A549 (cell line): ENCODE results near the gene CACNA1S. TPM values are rescaled to one million over a fixed set of nuclear protein-coding genes. Genes with fewer than 3 reads are reported as not detected.

Experiments
- ATAC-seq, 2 experiments: fragments of 200-7000 bp in 1 of 2; fragments of >200 bp in 1 of 2; cut with Nextera tagmentation in 1 of 2; cut with Tn5 transposase in 1 of 2; 3 replicates each; pipeline versions ENCODE4 v1.8.0 to v1.9.1; 2018 to 2020; ENCODE audit warnings: mild to moderate bottlenecking in 1 of 2, moderate library complexity in 1 of 2
- CTCF ChIA-PET: fragments of 300-600 bp; sonication (Branson Sonifier 250); formaldehyde crosslinking; extraction: SDS; loops from one replicate; lab custom pipeline; 2021; ENCODE audit warnings: antibody characterized with exemption, inconsistent platforms; lab: Yijun Ruan, JAX
- POLR2A ChIA-PET: fragments of 350-600 bp; formaldehyde crosslinking; extraction: SDS; loops from one replicate; lab custom pipeline; 2021; ENCODE audit warnings: antibody characterized with exemption, inconsistent platforms; lab: Yijun Ruan, JAX
- DNase-seq, 2 experiments: peaks; one replicate each; pipeline versions ENCODE4 v3.0.0 to v3.0.0-alpha.2; 2011 to 2016; ENCODE audit warnings: low read depth in 1 of 2, low spot score in 1 of 2
- FAIRE-seq: peaks from 2 replicates; lab custom pipeline; 2011; peaks lifted over from hg19 to GRCh38; lab: Jason Lieb, UNC
- H3K27ac ChIP-seq, 2 experiments: fragments of >200 bp; sonication (Bioruptor Twin); formaldehyde crosslinking; 3 replicates each; pipeline ENCODE4 v1.5.1; 2016 to 2017
- H3K4me1 ChIP-seq: fragments of >200 bp; sonication (Bioruptor Twin); formaldehyde crosslinking; 3 replicates; pipeline ENCODE4 v1.6.1; 2016
- H3K4me2 ChIP-seq: fragments of >200 bp; sonication (Bioruptor Twin); formaldehyde crosslinking; 3 replicates; pipeline ENCODE4 v1.6.1; 2016
- H3K4me3 ChIP-seq: fragments of >200 bp; sonication (Bioruptor Twin); formaldehyde crosslinking; 3 replicates; pipeline ENCODE4 v1.5.1; 2016
- H3K9me3 ChIP-seq: fragments of >200 bp; sonication (Bioruptor Twin); formaldehyde crosslinking; 3 replicates; pipeline ENCODE4 v1.6.1; 2016
- CBX2 ChIP-seq: fragments of 200-600 bp; sonication (generic); IDR thresholded peaks from 2 replicates; pipeline ENCODE4 v1.6.1; 2016; ENCODE audit warnings: low read depth, mild to moderate bottlenecking, borderline replicate concordance
- CHD4 ChIP-seq: fragments of 200-600 bp; sonication (generic); IDR thresholded peaks from 2 replicates; pipeline ENCODE4 v1.6.1; 2016; ENCODE audit warnings: antibody characterized with exemption, mild to moderate bottlenecking, borderline replicate concordance
- EHF ChIP-seq: fragments of 250-450 bp; sonication (Bioruptor Pico); IDR thresholded peaks from 2 replicates; pipeline ENCODE4 v1.5.0; 2020; ENCODE audit warnings: mild to moderate bottlenecking
- EHMT2 ChIP-seq: fragments of 200-600 bp; sonication (generic); IDR thresholded peaks from 2 replicates; pipeline ENCODE4 v1.6.1; 2016; ENCODE audit warnings: antibody characterized with exemption, low read depth, mild to moderate bottlenecking, moderate library complexity
- EP300 ChIP-seq, 2 experiments: fragments of >200 bp; sonication (Bioruptor Twin); formaldehyde crosslinking; IDR thresholded peaks; 2 replicates in 1 of 2; 3 replicates in 1 of 2; pipeline ENCODE4 v1.6.1; 2016 to 2017
- ESRRA ChIP-seq: fragments of 150-350 bp; IDR thresholded peaks from 2 replicates; pipeline ENCODE4 v1.6.1; 2014; ENCODE audit warnings: mild to moderate bottlenecking, low read length, borderline replicate concordance
- FOSB ChIP-seq: fragments of 250-450 bp; sonication (Bioruptor Pico); IDR thresholded peaks from 2 replicates; pipeline ENCODE4 v1.5.0; 2020; ENCODE audit warnings: mild to moderate bottlenecking, moderate library complexity
- FOSL2 ChIP-seq, 2 experiments: fragments of 450-650 bp in 1 of 2; fragments of >200 bp in 1 of 2; sonication (Bioruptor Twin) in 1 of 2; formaldehyde crosslinking; IDR thresholded peaks; 2 replicates each; pipeline versions ENCODE4 v1.5.0 to v1.6.1; 2016 to 2020; ENCODE audit warnings: mild to moderate bottlenecking in 1 of 2, moderate library complexity in 1 of 2
- FOXS1 ChIP-seq: fragments of 250-450 bp; sonication (Bioruptor Pico); IDR thresholded peaks from 2 replicates; pipeline ENCODE4 v1.5.0; 2020; ENCODE audit warnings: mild to moderate bottlenecking, moderate library complexity
- GATA3 ChIP-seq: IDR thresholded peaks from 2 replicates; pipeline ENCODE4 v1.6.1; 2012; ENCODE audit warnings: borderline replicate concordance
- HEYL ChIP-seq: fragments of 250-450 bp; sonication (Bioruptor Pico); IDR thresholded peaks from 2 replicates; pipeline ENCODE4 v1.8.0; 2021; ENCODE audit warnings: mild to moderate bottlenecking, moderate library complexity
- HOXA7 ChIP-seq: fragments of 250-450 bp; sonication (Bioruptor Pico); IDR thresholded peaks from 2 replicates; pipeline ENCODE4 v1.5.0; 2020; ENCODE audit warnings: mild to moderate bottlenecking, moderate library complexity
- HOXB13 ChIP-seq: fragments of 250-450 bp; sonication (Bioruptor Pico); IDR thresholded peaks from 2 replicates; pipeline ENCODE4 v1.5.0; 2020; ENCODE audit warnings: low read depth, mild to moderate bottlenecking, moderate library complexity
- HOXB5 ChIP-seq: fragments of 250-450 bp; sonication (Bioruptor Pico); IDR thresholded peaks from 2 replicates; pipeline ENCODE4 v1.5.0; 2020; ENCODE audit warnings: mild to moderate bottlenecking, moderate library complexity
- JUN ChIP-seq, 2 experiments: fragments of >200 bp; sonication (Bioruptor Twin); formaldehyde crosslinking; IDR thresholded peaks; 2 replicates in 1 of 2; 3 replicates in 1 of 2; pipeline ENCODE4 v1.6.1; 2016 to 2017
- KDM5A ChIP-seq: fragments of 200-600 bp; sonication (generic); IDR thresholded peaks from 2 replicates; pipeline ENCODE4 v1.6.1; 2016; ENCODE audit warnings: antibody characterized with exemption, mild to moderate bottlenecking
- MAFK ChIP-seq: fragments of 450-650 bp; IDR thresholded peaks from 2 replicates; pipeline ENCODE4 v1.6.1; 2014; ENCODE audit not compliant: partially characterized antibody
- MYC ChIP-seq: IDR thresholded peaks from 2 replicates; pipeline ENCODE4 v1.6.1; 2012; ENCODE audit warnings: mild to moderate bottlenecking, inconsistent platforms, low read length, improper control_type of control experiment, borderline replicate concordance
- NPAS2 ChIP-seq: fragments of 250-450 bp; sonication (Bioruptor Pico); IDR thresholded peaks from 2 replicates; pipeline ENCODE4 v1.8.0; 2022; ENCODE audit warnings: mild to moderate bottlenecking, moderate library complexity, borderline replicate concordance
- NR3C1 ChIP-seq: fragments of >200 bp; sonication (Bioruptor Twin); formaldehyde crosslinking; IDR thresholded peaks from 3 replicates; pipeline ENCODE4 v1.6.1; 2017
- POLR2AphosphoS2 ChIP-seq: conservative IDR thresholded peaks from 2 replicates; pipeline ENCODE4 v1.6.1; 2012; ENCODE audit warnings: low read length, improper control_type of control experiment, inconsistent platforms
- RFX5 ChIP-seq: fragments of 450-650 bp; IDR thresholded peaks from 2 replicates; pipeline ENCODE4 v1.7.1; 2014; ENCODE audit warnings: antibody characterized with exemption, mild to moderate bottlenecking, moderate library complexity
- SMC3 ChIP-seq: fragments of >200 bp; sonication (Bioruptor Twin); formaldehyde crosslinking; IDR thresholded peaks from 3 replicates; pipeline ENCODE4 v1.6.1; 2018; ENCODE audit warnings: inconsistent platforms
- TFCP2L1 ChIP-seq: fragments of 250-450 bp; sonication (Bioruptor Pico); IDR thresholded peaks from 2 replicates; pipeline ENCODE4 v1.5.0; 2021; ENCODE audit warnings: mild to moderate bottlenecking
- TP53 ChIP-seq: fragments of 250-450 bp; sonication (Bioruptor Pico); IDR thresholded peaks from 2 replicates; pipeline ENCODE4 v1.5.0; 2021; ENCODE audit warnings: mild to moderate bottlenecking, moderate library complexity
- ZFP36 ChIP-seq: fragments of 450-650 bp; IDR thresholded peaks from 2 replicates; pipeline ENCODE4 v1.6.1; 2014; ENCODE audit warnings: borderline replicate concordance; ENCODE audit not compliant: partially characterized antibody
- WGBS: methylation state at CpG from one replicate; pipeline ENCODE4 v1.1.6; 2017; ENCODE audit errors: missing lambda C conversion rate; 5-methylcytosine and 5-hydroxymethylcytosine counted together
- polyA plus RNA-seq, 4 experiments: library from polyadenylated mRNA; depleted of rRNA in 3 of 4; stranded (reverse); fragments of >200 nt; fragmentation: RNase III in 1 of 4; extraction: RNeasy Plus Mini Kit Qiagen cat#74134 plus additional on column Dnase treatment in 1 of 4; gene quantifications; 2 replicates in 3 of 4; 3 replicates in 1 of 4; pipeline ENCODE4 v1.2.3, GENCODE V29; 2011 to 2017
- TF ChIP-seq, protein P1 (sequence below): fragments of 150-350 bp; IDR thresholded peaks from 2 replicates; pipeline ENCODE4 v1.6.1; 2014; ENCODE audit warnings: low read depth, mild to moderate bottlenecking, low read length

CACNA1S gene
- polyA plus RNA-seq, 2 of the 4 experiments (the other 2 are of a cell fraction), result 0.01 TPM; not detected in 1

DNA sequence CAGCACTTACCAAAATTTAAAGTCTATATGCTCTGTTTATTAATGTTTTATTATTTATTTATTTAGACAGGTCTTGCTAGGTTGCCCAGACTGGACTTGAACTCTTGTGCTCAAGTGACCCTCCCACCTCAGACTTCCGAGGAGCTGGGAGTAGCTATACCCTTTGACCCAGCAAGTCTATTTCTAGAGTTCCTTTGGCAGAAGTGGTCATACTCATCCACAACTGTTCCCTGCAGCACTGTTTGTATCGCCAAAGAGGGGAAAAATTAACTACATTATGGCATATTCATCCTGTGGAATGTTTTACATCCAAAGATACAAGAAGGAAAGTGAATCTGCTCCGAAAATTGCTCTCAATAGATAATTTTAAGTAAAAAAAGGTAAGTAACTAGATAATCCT, 28.5 kb downstream of the CACNA1S start:
- DNase-seq (no peak), ATAC-seq (no peak), FAIRE-seq (no peak)
- Histone ChIP-seq H3K27ac (no peak overlapping the region), H3K4me3 (no peak overlapping the region), H3K4me1 (no peaks in the 10 kb centered on the region), H3K9me3 (no peaks in the 10 kb centered on the region), H3K4me2 (no peak overlapping the region)
- WGBS, result 29% methylated on average over 3 of the region's 3 CpGs
- ChIA-PET CTCF (interaction anchor here (1.4 to 5.6 kb wide), 5 partner anchors 13 to 171 kb away, joined by 4 to 83 read pairs (median 27); partner anchors contain the start of gene CACNA1S), POLR2A (no interaction called here)
- no peak for TF ChIP-seq MAFK
- TF ChIP-seq POLR2AphosphoS2, result no peak

- CTCF ChIA-PET, result interaction anchor here (0.9 to 2.9 kb wide), 6 partner anchors 13 to 517 kb away, joined by 3 to 19 read pairs (median 6); no protein-coding TSS in a partner anchor
- H3K4me2 ChIP-seq, result no peak overlapping the region
- DNase-seq (no peak), ATAC-seq (no peak; a peak in 1 of 6 replicates), FAIRE-seq (no peak)
- no peaks in the 10 kb centered on the region for H3K9me3 ChIP-seq
- H3K4me3 ChIP-seq, result no peak overlapping the region
- TF ChIP-seq, protein P1, sequence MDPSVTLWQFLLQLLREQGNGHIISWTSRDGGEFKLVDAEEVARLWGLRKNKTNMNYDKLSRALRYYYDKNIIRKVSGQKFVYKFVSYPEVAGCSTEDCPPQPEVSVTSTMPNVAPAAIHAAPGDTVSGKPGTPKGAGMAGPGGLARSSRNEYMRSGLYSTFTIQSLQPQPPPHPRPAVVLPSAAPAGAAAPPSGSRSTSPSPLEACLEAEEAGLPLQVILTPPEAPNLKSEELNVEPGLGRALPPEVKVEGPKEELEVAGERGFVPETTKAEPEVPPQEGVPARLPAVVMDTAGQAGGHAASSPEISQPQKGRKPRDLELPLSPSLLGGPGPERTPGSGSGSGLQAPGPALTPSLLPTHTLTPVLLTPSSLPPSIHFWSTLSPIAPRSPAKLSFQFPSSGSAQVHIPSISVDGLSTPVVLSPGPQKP, result no peak
- TF ChIP-seq KDM5A (no peak), EHMT2 (no peak), ESRRA (no peak), POLR2AphosphoS2 (no peak), MYC (no peak), GATA3 (no peak), EP300 (IDR thresholded peaks at IDR 0.05) (no peak), FOXS1 (no peak), FOSB (CRISPR knock-in tag) (no peak), EHF (CRISPR knock-in tag) (no peak), NPAS2 (CRISPR knock-in tag) (no peak), CBX2 (no peak), NR3C1 (no peak), TP53 (CRISPR knock-in tag) (no peak)
- no peaks in the 10 kb centered on the region for H3K4me1 ChIP-seq
- 69% methylated on average over 3 of the region's 3 CpGs for WGBS
- POLR2A ChIA-PET, result no interaction called here
- H3K27ac ChIP-seq, result no peak overlapping the region
Measured at GRCh38 chr1:201080135-201080534, 32.1 kb downstream of the CACNA1S start.

DNA sequence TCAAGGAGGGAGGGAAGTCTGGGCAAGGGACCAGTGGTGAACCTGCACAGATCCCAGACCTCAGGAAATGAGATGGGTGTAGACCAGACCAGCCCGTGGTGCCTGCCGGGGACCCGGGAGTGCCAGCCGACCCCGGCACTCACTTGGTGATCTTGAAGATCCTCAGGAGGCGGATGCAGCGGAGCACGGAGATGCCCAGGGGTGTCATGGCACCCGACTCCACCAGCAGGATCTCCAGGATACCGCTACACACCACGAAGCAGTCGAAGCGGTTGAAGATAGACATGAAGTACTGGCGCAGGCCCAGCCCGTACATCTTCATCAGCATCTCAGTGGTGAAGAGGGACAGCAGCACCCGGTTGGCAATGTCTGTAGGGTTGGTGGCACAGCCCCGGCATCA, 34.5 kb downstream of the CACNA1S start:
- no peak for FAIRE-seq
- POLR2A ChIA-PET, result no interaction called here
- no peak overlapping the region for H3K27ac ChIP-seq
- H3K4me3 ChIP-seq, result no peak overlapping the region
- no peak for TF ChIP-seq FOXS1
- 88% methylated on average over 17 of the region's 17 CpGs for WGBS
- CTCF ChIA-PET, result interaction anchor here (0.6 kb wide), 2 partner anchors 149 to 466 kb away, joined by 3 to 4 read pairs; no protein-coding TSS in a partner anchor
- no peak for DNase-seq
- no peaks in the 10 kb centered on the region for H3K9me3 ChIP-seq
- no peak overlapping the region for H3K4me2 ChIP-seq
- no peaks in the 10 kb centered on the region for H3K4me1 ChIP-seq
- no peak for ATAC-seq

- ATAC-seq, result no peak
- POLR2A ChIA-PET, result no interaction called here
- no peak for DNase-seq
- Histone ChIP-seq H3K4me1 (no peaks in the 10 kb centered on the region), H3K9me3 (no peaks in the 10 kb centered on the region), H3K27ac (no peak overlapping the region), H3K4me3 (no peak overlapping the region), H3K4me2 (no peak overlapping the region)
- FAIRE-seq, result no peak
- CTCF ChIA-PET, result interaction anchor here (3.0 kb wide), 1 partner anchor 9 kb away, joined by 10 read pairs; no protein-coding TSS in a partner anchor
- no peak for TF ChIP-seq HOXB5 (CRISPR knock-in tag)
- 40% methylated on average over 7 of the region's 7 CpGs for WGBS
Measured at GRCh38 chr1:201077116-201077515, 35.1 kb downstream of the CACNA1S start.

GRCh38 chr1:201076092-201076491, 36.1 kb downstream of the CACNA1S start:
- ChIA-PET CTCF (interaction anchor here (1.2 to 3.0 kb wide), 4 partner anchors 9 to 73 kb away, joined by 4 to 10 read pairs (median 6); no protein-coding TSS in a partner anchor), POLR2A (no interaction called here)
- Histone ChIP-seq H3K27ac (no peak overlapping the region), H3K9me3 (no peaks in the 10 kb centered on the region), H3K4me2 (no peak overlapping the region)
- FAIRE-seq (no peak), ATAC-seq (no peak)
- 56% methylated on average over 7 of the region's 7 CpGs for WGBS
- TF ChIP-seq RFX5 (no peak), FOXS1 (no peak), NPAS2 (CRISPR knock-in tag) (no peak), TFCP2L1 (no peak), HEYL (CRISPR knock-in tag) (no peak), ZFP36 (no peak), HOXB13 (CRISPR knock-in tag) (no peak), JUN (IDR thresholded peaks at IDR 0.05) (no peak), FOSL2 (IDR thresholded peaks at IDR 0.05) (no peak), FOSL2 (CRISPR knock-in tag; IDR thresholded peaks at IDR 0.05) (no peak), HOXA7 (no peak), POLR2AphosphoS2 (no peak), ESRRA (no peak), CHD4 (no peak), SMC3 (no peak), EHF (CRISPR knock-in tag) (no peak), MYC (no peak)
- TF ChIP-seq, all 56 proteins: peak for 0
- Histone ChIP-seq H3K4me3 (no peak overlapping the region), H3K4me1 (no peaks in the 10 kb centered on the region)
- no peak for DNase-seq
